ENCODE measurements around the gene GCDH. TPM values are rescaled to one million over a fixed set of nuclear protein-coding genes. Genes with fewer than 3 reads are reported as not detected.

GCDH gene
- polyA plus RNA-seq, 4 donors, result 24.7 to 36.2 (median 30.4) TPM

GRCh38 chr19:12937927-12938778, 47.2 kb downstream of the GCDH start, which contains the start of gene CALR:
Gene CALR, plus strand, starts transcription at chr19:12938609. Its CDS starts 71 bp downstream, at chr19:12938680.
- peak; percentile 96 to 99 (median 98) for DNase-seq (ENCODE audit: low read depth in 4 of 4, low spot score in 3 of 4)

- DNase-seq (ENCODE audit: low read depth in 4 of 4, low spot score in 3 of 4), result no peak
Observed at GRCh38 chr19:12938779-12939601, 48.0 kb downstream of the GCDH start.

- DNase-seq (ENCODE audit: low read depth in 4 of 4, low spot score in 3 of 4), result no peak
Observed at GRCh38 chr19:12939975-12940423, 49.0 kb downstream of the GCDH start.

- no peak for DNase-seq (ENCODE audit: low read depth in 4 of 4, low spot score in 3 of 4)
Observed at GRCh38 chr19:12940897-12941296, 49.9 kb downstream of the GCDH start.

- no peak for DNase-seq (ENCODE audit: low read depth in 4 of 4, low spot score in 3 of 4)
Observed at GRCh38 chr19:12943437-12944044, 52.6 kb downstream of the GCDH start.

- DNase-seq (ENCODE audit: low read depth in 4 of 4, low spot score in 3 of 4), result no peak
Observed at GRCh38 chr19:12944104-12944674, 53.2 kb downstream of the GCDH start.

- peak; percentile 95 to 100 (median 96) for DNase-seq (ENCODE audit: low read depth in 4 of 4, low spot score in 3 of 4)
Observed at GRCh38 chr19:12945479-12946091, 54.6 kb downstream of the GCDH start, which contains the start of gene RAD23A. Gene RAD23A, plus strand, starts transcription at chr19:12945862. Its CDS starts 87 bp downstream, at chr19:12945949.

GRCh38 chr19:12946092-12946721, 55.2 kb downstream of the GCDH start:
- peak in 2 of 4 donors; percentile 35 to 43 for DNase-seq (ENCODE audit: low read depth in 4 of 4, low spot score in 3 of 4)

- no peak for DNase-seq (ENCODE audit: low read depth in 4 of 4, low spot score in 3 of 4)
Observed at GRCh38 chr19:12946731-12947496, 56.0 kb downstream of the GCDH start.

GRCh38 chr19:12947702-12948611, 57.0 kb downstream of the GCDH start:
- no peak for DNase-seq (ENCODE audit: low read depth in 4 of 4, low spot score in 3 of 4)

GRCh38 chr19:12948612-12949362, 57.8 kb downstream of the GCDH start:
- no peak for DNase-seq (ENCODE audit: low read depth in 4 of 4, low spot score in 3 of 4)

Other genes with a start within 250 kb of the GCDH start
- 10 to 100 TPM; 24.9 to 35.3 (median 29.7) TPM for gene MAN2B1, start 224.4 kb upstream of the GCDH start, polyA plus RNA-seq (ENCODE audit: insufficient read length in 4 of 4)
- 10 to 100 TPM; 14.1 to 21.4 (median 15.0) TPM for gene WDR83, start 224.4 kb upstream of the GCDH start, polyA plus RNA-seq (ENCODE audit: insufficient read length in 4 of 4)
- gene DHPS, start 209.3 kb upstream of the GCDH start, polyA plus RNA-seq (ENCODE audit: insufficient read length in 4 of 4), result 10 to 100 TPM; 70.5 to 84.3 (median 75.8) TPM
- under 1 TPM in 2 of 4 donors, not detected in 2; 0.39 to 0.56 TPM for gene GNG14, start 203.2 kb upstream of the GCDH start, polyA plus RNA-seq (ENCODE audit: insufficient read length in 4 of 4)
- 10 to 100 TPM; 12.1 to 18.5 (median 13.1) TPM for gene FBXW9, start 194.5 kb upstream of the GCDH start, polyA plus RNA-seq (ENCODE audit: insufficient read length in 4 of 4)
- gene TNPO2, start 167.2 kb upstream of the GCDH start, polyA plus RNA-seq (ENCODE audit: insufficient read length in 4 of 4), result 10 to 100 TPM; 65.4 to 76.8 (median 68.6) TPM
- 100 to 1,000 TPM; 155 to 204 (median 164) TPM for gene TRIR, start 156.5 kb upstream of the GCDH start, polyA plus RNA-seq (ENCODE audit: insufficient read length in 4 of 4)
- gene GET3, start 153.7 kb upstream of the GCDH start, polyA plus RNA-seq (ENCODE audit: insufficient read length in 4 of 4), result 10 to 100 TPM; 80.1 to 95.8 (median 88.6) TPM
- gene BEST2, start 139.4 kb upstream of the GCDH start, polyA plus RNA-seq (ENCODE audit: insufficient read length in 4 of 4), result under 1 TPM in 1 of 4 donors, not detected in 3; 0.12 TPM
- 10 to 100 TPM; 39.0 to 61.9 (median 42.5) TPM for gene HOOK2, start 115.6 kb upstream of the GCDH start, polyA plus RNA-seq (ENCODE audit: insufficient read length in 4 of 4)
- 10 to 100 TPM; 20.1 to 50.8 (median 38.2) TPM for gene JUNB, start 99.7 kb upstream of the GCDH start, polyA plus RNA-seq (ENCODE audit: insufficient read length in 4 of 4)
- 100 to 1,000 TPM; 295 to 351 (median 312) TPM for gene PRDX2, start 89.4 kb upstream of the GCDH start, polyA plus RNA-seq (ENCODE audit: insufficient read length in 4 of 4)
- gene THSD8, start 89.1 kb upstream of the GCDH start, polyA plus RNA-seq (ENCODE audit: insufficient read length in 4 of 4), result 10 to 100 TPM in 1 of 4 donors, 1 to 10 TPM in 3; 5.6 to 13.3 (median 7.5) TPM
- 10 to 100 TPM; 29.2 to 42.0 (median 31.2) TPM for gene RNASEH2A, start 84.6 kb upstream of the GCDH start, polyA plus RNA-seq (ENCODE audit: insufficient read length in 4 of 4)
- gene RTBDN, start 56.6 kb upstream of the GCDH start, polyA plus RNA-seq (ENCODE audit: insufficient read length in 4 of 4), result under 1 TPM in 1 of 4 donors, not detected in 3; 0.08 TPM
- gene MAST1, start 52.6 kb upstream of the GCDH start, polyA plus RNA-seq (ENCODE audit: insufficient read length in 4 of 4), result 1 to 10 TPM in 2 of 4 donors, under 1 TPM in 2; 0.91 to 1.6 (median 1.1) TPM
- 10 to 100 TPM; 11.9 to 16.2 (median 12.7) TPM for gene DNASE2, start 9.7 kb upstream of the GCDH start, polyA plus RNA-seq (ENCODE audit: insufficient read length in 4 of 4)
- gene KLF1, start 4.0 kb upstream of the GCDH start, polyA plus RNA-seq (ENCODE audit: insufficient read length in 4 of 4), result under 1 TPM; 0.41 to 0.49 (median 0.44) TPM
- gene SYCE2, start 28.1 kb downstream of the GCDH start, polyA plus RNA-seq (ENCODE audit: insufficient read length in 4 of 4), result 1 to 10 TPM; 2.0 to 3.2 (median 2.9) TPM
- 10 to 100 TPM; 48.8 to 62.7 (median 49.4) TPM for gene FARSA, start 42.6 kb downstream of the GCDH start, polyA plus RNA-seq (ENCODE audit: insufficient read length in 4 of 4)
- 100 to 1,000 TPM; 804 to 950 (median 938) TPM for gene CALR, start 47.4 kb downstream of the GCDH start, polyA plus RNA-seq (ENCODE audit: insufficient read length in 4 of 4)
- 10 to 100 TPM; 73.2 to 97.1 (median 81.5) TPM for gene RAD23A, start 54.7 kb downstream of the GCDH start, polyA plus RNA-seq (ENCODE audit: insufficient read length in 4 of 4)
- 10 to 100 TPM; 27.8 to 45.8 (median 30.0) TPM for gene GADD45GIP1, start 66.1 kb downstream of the GCDH start, polyA plus RNA-seq (ENCODE audit: insufficient read length in 4 of 4)
- gene DAND5, start 78.4 kb downstream of the GCDH start, polyA plus RNA-seq (ENCODE audit: insufficient read length in 4 of 4), result under 1 TPM in 2 of 4 donors, not detected in 2; 0.10 to 0.14 TPM
- gene NFIX, start 104.3 kb downstream of the GCDH start, polyA plus RNA-seq (ENCODE audit: insufficient read length in 4 of 4), result 10 to 100 TPM; 18.4 to 24.8 (median 19.4) TPM
- 1 to 10 TPM; 4.6 to 7.4 (median 4.7) TPM for gene LYL1, start 211.7 kb downstream of the GCDH start, polyA plus RNA-seq (ENCODE audit: insufficient read length in 4 of 4)
- gene TRMT1, start 225.6 kb downstream of the GCDH start, polyA plus RNA-seq (ENCODE audit: insufficient read length in 4 of 4), result 10 to 100 TPM; 29.0 to 38.4 (median 35.2) TPM
- 10 to 100 TPM; 23.5 to 34.5 (median 23.8) TPM for gene NACC1, start 227.1 kb downstream of the GCDH start, polyA plus RNA-seq (ENCODE audit: insufficient read length in 4 of 4)